Dendritic cell treated with granulocyte-macrophage colony-stimulating factor and Interleukin-4, amounts not matched to agents 40 ng/mL and 50 ng/mL, for 4 days (primary cell): ENCODE data around the gene SERPING1.

Experiments used
- H3K27ac Mint-ChIP-seq: one replicate; pipeline ENCODE4 v1.8.0; 2022; ENCODE audit warnings: mild to moderate bottlenecking, mixed read lengths
- H3K27me3 Mint-ChIP-seq: one replicate; pipeline ENCODE4 v1.8.0; 2022; ENCODE audit warnings: mild to moderate bottlenecking, mixed read lengths
- H3K36me3 Mint-ChIP-seq: one replicate; pipeline ENCODE4 v1.8.0; 2022; ENCODE audit warnings: low read depth, mixed read lengths
- H3K4me1 Mint-ChIP-seq: one replicate; pipeline ENCODE4 v1.8.0; 2022; ENCODE audit warnings: low read depth, mixed read lengths
- H3K4me3 Mint-ChIP-seq: one replicate; pipeline ENCODE4 v1.8.0; 2022; ENCODE audit warnings: mild to moderate bottlenecking, moderate library complexity, mixed read lengths
- H3K9me3 Mint-ChIP-seq: one replicate; pipeline ENCODE4 v1.8.0; 2022; ENCODE audit warnings: mixed read lengths
- intact Hi-C: fragments of 100-400 bp; cut with micrococcal nuclease; formaldehyde crosslinking; loops from one replicate; pipeline ENCODE4 v1.15.0; 2022

SERPING1 gene

GRCh38 chr11:57571606-57572005, 25.9 kb upstream of the SERPING1 start:
- H3K27me3 Mint-ChIP-seq = peaks cover 2% of the 10 kb centered on the region
- no peaks in the 10 kb centered on the region for H3K9me3 Mint-ChIP-seq
- peak overlapping the region; percentile 53 for H3K4me3 Mint-ChIP-seq
- H3K27ac Mint-ChIP-seq = peak overlapping the region; percentile 65
- peaks cover 13% of the 10 kb centered on the region for H3K36me3 Mint-ChIP-seq
- H3K4me1 Mint-ChIP-seq = peaks cover 48% of the 10 kb centered on the region
- intact Hi-C loops = no loop called here

- H3K4me3 Mint-ChIP-seq = no peak overlapping the region
- peaks cover 2% of the 10 kb centered on the region for H3K27me3 Mint-ChIP-seq
- no peak overlapping the region for H3K27ac Mint-ChIP-seq
- intact Hi-C loops = no loop called here
- H3K36me3 Mint-ChIP-seq = no peaks in the 10 kb centered on the region
- peaks cover 30% of the 10 kb centered on the region for H3K4me1 Mint-ChIP-seq
- H3K9me3 Mint-ChIP-seq = no peaks in the 10 kb centered on the region
These were observed 23.4 kb upstream of the SERPING1 start for GRCh38 chr11:57574061-57574460.

DNA sequence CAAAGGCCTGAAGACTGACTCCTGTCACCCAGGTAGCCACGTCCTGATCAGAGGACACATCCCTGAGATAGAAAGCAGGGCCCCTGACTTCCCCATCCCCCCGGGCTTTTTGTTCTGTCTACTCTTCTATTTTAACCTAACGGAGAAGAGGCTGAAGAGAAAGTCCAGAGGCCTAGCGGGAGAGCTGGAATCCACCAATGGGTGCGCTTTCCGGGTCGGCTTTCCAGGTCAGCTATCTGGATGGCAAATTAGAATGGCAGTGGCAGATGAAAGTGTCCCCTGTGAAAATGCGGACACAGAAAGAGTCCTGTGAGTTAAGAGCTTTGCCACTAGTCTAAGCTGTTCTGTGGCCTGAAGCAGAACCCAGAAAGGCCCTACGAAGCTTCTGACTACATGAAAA, 13.1 kb upstream of the SERPING1 start:
- no peaks in the 10 kb centered on the region for H3K36me3 Mint-ChIP-seq
- H3K4me1 Mint-ChIP-seq = peaks cover 20% of the 10 kb centered on the region
- no peak overlapping the region for H3K4me3 Mint-ChIP-seq
- no peaks in the 10 kb centered on the region for H3K27me3 Mint-ChIP-seq
- no peaks in the 10 kb centered on the region for H3K9me3 Mint-ChIP-seq
- intact Hi-C loops = no loop called here
- no peak overlapping the region for H3K27ac Mint-ChIP-seq

- no peaks in the 10 kb centered on the region for H3K36me3 Mint-ChIP-seq
These were observed 12.2 kb upstream of the SERPING1 start for GRCh38 chr11:57585301-57585700.

DNA sequence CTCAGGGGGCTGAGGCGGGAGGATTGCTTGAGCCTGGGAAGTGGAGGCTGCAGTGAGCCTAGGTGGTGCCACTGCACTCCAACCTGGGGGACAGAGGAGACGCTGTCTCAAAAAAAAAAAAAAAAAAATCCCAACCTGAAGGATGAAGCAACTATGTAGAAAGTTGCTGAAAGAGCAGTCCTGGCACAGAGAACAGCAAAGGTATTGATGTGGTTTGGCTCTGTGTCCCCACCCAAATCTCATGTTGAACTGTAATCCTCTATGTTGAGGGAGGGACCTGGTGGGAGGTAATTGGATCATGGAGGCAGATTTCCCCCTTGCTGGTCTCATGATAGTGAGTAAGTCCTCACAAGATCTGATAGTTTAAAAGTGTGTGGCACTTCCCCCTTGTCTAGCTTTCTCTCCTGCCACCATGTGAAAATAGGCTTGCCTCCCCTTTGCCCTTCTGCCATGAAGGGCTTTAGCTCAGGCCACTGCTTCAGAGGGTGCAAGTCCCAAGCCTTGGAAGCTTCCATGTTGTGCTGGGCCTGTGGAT, 10.7 kb upstream of the SERPING1 start:
- Mint-ChIP-seq H3K27ac (no peak overlapping the region), H3K9me3 (no peaks in the 10 kb centered on the region), H3K27me3 (no peaks in the 10 kb centered on the region), H3K4me1 (peaks cover 20% of the 10 kb centered on the region), H3K4me3 (no peak overlapping the region), H3K36me3 (no peaks in the 10 kb centered on the region)
- intact Hi-C loops = no loop called here

More at GRCh38 chr11:57585301-57585700, 12.2 kb upstream of the SERPING1 start:
- Mint-ChIP-seq H3K4me3 (no peak overlapping the region), H3K4me1 (peaks cover 20% of the 10 kb centered on the region), H3K27me3 (no peaks in the 10 kb centered on the region), H3K27ac (no peak overlapping the region), H3K9me3 (no peaks in the 10 kb centered on the region)
- intact Hi-C loops = no loop called here

- Mint-ChIP-seq H3K27ac (peak overlapping the region; percentile 61), H3K4me1 (peaks cover 20% of the 10 kb centered on the region), H3K27me3 (peaks cover 2% of the 10 kb centered on the region), H3K4me3 (no peak overlapping the region), H3K9me3 (no peaks in the 10 kb centered on the region), H3K36me3 (no peaks in the 10 kb centered on the region)
- intact Hi-C loops = no loop called here
These were observed 9.3 kb upstream of the SERPING1 start for GRCh38 chr11:57588046-57588710.

GRCh38 chr11:57596266-57596885, 1.1 kb upstream of the SERPING1 start:
- no peaks in the 10 kb centered on the region for H3K9me3 Mint-ChIP-seq
- H3K36me3 Mint-ChIP-seq = no peaks in the 10 kb centered on the region
- peaks cover 22% of the 10 kb centered on the region for H3K27me3 Mint-ChIP-seq
- intact Hi-C loops = no loop called here
- H3K27ac Mint-ChIP-seq = no peak overlapping the region
- H3K4me1 Mint-ChIP-seq = peaks cover 27% of the 10 kb centered on the region
- no peak overlapping the region for H3K4me3 Mint-ChIP-seq

DNA sequence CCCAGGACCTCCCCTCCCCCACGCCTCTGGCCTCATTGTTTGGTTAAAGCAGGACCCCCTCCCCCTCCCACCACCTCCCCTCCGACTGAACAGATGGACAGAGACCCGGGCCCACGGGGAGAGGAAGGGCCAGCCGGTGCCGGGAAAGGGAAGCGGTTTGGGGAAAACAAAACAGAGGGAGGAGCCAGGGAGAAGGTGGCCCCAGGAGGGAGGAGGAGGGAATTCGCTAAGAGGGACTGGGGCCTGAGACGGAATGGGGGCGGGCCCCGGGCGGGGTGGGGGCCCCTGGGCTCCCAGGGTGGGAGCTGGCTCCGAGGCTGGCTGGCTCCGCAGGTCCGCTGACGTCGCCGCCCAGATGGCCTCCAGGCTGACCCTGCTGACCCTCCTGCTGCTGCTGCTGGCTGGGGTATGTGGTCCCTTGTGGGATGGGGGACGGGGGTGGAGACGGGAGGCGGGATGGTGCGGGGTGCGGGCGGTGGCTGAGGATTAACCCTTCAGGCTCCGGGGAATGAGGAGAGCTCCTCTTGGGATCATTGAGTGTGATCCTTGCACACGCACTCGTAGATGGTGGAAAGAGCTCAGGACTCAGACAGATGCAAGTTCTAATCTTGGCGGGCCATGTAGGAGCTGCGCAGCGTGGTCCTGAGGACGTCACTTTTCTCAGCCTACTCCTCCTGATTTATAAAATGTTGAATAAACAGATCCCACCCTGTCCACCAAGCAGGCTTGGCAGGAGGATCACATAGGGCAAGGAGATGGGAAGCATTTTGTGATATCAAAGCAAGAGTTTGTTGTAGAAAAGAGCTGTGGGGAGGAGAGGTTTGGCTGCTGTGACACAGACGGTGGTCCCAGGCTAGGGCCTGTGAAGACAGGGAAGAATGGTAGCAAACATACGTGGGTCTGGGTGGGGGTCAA, 688 bp downstream of the SERPING1 start:
- Mint-ChIP-seq H3K36me3 (no peaks in the 10 kb centered on the region), H3K9me3 (no peaks in the 10 kb centered on the region), H3K4me1 (peaks cover 27% of the 10 kb centered on the region), H3K4me3 (peak overlapping the region; percentile 63), H3K27ac (peak overlapping the region; percentile 62), H3K27me3 (peaks cover 20% of the 10 kb centered on the region)
- intact Hi-C loops = no loop called here

DNA sequence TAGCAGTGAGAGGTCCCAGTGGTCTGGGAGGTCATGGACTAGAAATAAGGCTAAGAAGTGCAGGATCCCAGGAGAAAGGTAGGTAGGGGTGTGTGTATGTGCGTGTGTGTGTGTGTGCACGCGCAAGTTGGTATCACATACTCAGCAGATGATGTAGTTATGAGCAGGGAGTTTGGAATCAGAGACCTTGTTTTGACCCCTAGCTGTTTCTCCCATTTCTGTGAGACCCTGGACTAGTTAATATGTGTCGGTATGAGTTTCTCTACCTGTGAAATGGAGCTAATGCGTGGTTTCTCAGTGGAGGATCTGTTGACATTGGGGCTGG, 1.3 kb downstream of the SERPING1 start:
- Mint-ChIP-seq H3K27ac (no peak overlapping the region), H3K4me3 (no peak overlapping the region), H3K4me1 (peaks cover 27% of the 10 kb centered on the region), H3K9me3 (no peaks in the 10 kb centered on the region), H3K36me3 (no peaks in the 10 kb centered on the region), H3K27me3 (peaks cover 20% of the 10 kb centered on the region)
- intact Hi-C loops = no loop called here

GRCh38 chr11:57599381-57599780, 1.9 kb downstream of the SERPING1 start:
- Mint-ChIP-seq H3K27me3 (peaks cover 15% of the 10 kb centered on the region), H3K4me1 (peaks cover 27% of the 10 kb centered on the region), H3K27ac (no peak overlapping the region), H3K36me3 (no peaks in the 10 kb centered on the region), H3K4me3 (no peak overlapping the region), H3K9me3 (no peaks in the 10 kb centered on the region)
- intact Hi-C loops = no loop called here

DNA sequence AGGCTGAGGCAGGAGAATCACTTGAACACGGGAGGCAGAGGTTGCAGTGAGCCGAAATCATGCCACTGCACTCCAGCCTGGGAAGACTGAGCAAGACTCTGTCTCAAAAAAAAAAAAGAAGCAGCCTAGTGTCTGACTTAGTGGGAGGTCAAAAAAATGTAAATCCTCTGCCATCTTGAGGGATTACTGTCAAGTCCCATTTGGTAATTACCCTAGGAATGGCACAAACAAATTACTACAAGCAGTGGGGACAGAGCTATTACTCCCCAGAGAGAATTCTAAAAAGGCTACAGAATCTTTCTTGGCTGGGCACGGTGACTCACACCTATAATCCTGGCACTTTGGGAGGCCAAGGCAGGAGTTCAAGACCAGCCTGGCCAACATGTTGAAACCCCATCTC, 3.8 kb downstream of the SERPING1 start:
- no peaks in the 10 kb centered on the region for H3K36me3 Mint-ChIP-seq
- peaks cover 27% of the 10 kb centered on the region for H3K4me1 Mint-ChIP-seq
- peaks cover 13% of the 10 kb centered on the region for H3K27me3 Mint-ChIP-seq
- H3K4me3 Mint-ChIP-seq = no peak overlapping the region
- intact Hi-C loops = no loop called here
- H3K27ac Mint-ChIP-seq = no peak overlapping the region
- no peaks in the 10 kb centered on the region for H3K9me3 Mint-ChIP-seq

DNA sequence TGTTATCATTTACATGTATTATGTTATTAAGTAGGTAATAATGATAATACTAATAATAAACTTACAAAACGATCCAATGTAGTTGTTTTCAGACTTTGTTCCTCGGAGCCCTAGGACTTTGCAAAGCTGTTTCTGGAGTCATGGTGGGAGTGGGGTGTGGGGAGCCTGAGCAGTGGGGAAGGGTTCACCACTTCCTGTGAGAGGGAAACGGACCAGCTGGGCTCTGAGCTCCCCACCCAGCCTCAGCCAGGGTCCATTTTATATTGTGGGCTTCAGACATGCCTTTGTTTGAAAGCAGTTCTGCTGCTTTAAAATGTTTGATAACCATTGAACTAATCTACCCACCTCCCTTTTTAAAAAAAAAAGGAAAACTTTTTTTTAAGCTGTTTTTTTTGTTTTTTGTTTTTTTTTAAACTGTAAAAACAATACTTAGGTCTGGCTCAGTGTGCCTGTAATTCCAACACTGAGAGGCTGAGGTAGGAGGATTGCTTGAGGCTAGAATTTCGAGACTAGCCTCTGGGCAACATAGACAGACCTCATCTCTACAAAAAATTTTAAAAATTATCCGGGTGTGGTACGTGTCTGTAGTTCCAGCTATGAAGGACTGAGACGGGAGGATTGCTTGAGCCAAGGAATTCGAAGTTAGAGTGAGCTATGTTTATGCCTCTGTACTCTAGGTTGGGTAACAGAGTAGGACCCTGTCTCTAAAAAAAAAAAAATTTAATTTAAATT, 7.0 kb downstream of the SERPING1 start:
- Mint-ChIP-seq H3K4me1 (peaks cover 3% of the 10 kb centered on the region), H3K36me3 (no peaks in the 10 kb centered on the region), H3K9me3 (no peaks in the 10 kb centered on the region), H3K4me3 (no peak overlapping the region), H3K27me3 (no peaks in the 10 kb centered on the region), H3K27ac (no peak overlapping the region)
- intact Hi-C loops = no loop called here

DNA sequence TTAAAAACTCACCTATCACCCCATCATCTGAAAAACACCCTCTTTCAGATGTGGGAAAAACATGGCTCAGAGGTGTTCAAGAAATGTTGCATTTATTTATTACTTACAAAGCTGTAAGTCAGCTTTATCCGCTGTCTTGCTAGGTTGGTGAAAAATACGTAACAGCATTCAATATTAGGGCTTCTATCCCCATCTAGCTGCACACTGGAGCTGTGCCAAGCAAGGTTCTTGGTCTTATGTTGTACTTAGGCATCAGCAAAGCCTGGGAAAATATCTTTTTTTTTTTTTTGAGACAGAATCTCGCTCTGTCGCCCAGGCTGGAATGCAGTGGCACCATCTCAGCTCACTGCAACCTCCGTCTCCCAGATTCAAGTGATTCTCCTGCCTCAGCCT, 7.5 kb downstream of the SERPING1 start:
- H3K27ac Mint-ChIP-seq = no peak overlapping the region
- intact Hi-C loops = no loop called here
- H3K27me3 Mint-ChIP-seq = no peaks in the 10 kb centered on the region
- H3K4me1 Mint-ChIP-seq = no peaks in the 10 kb centered on the region
- H3K4me3 Mint-ChIP-seq = no peak overlapping the region
- H3K36me3 Mint-ChIP-seq = no peaks in the 10 kb centered on the region
- no peaks in the 10 kb centered on the region for H3K9me3 Mint-ChIP-seq
